Measurements from ENCODE around the gene NUDT2. TPM values are rescaled to one million over a fixed set of nuclear protein-coding genes. Genes with fewer than 3 reads are reported as not detected.

NUDT2 gene
- total RNA-seq, 2 experiments from 2014 or later = 28.9 to 29.7 TPM

DNA sequence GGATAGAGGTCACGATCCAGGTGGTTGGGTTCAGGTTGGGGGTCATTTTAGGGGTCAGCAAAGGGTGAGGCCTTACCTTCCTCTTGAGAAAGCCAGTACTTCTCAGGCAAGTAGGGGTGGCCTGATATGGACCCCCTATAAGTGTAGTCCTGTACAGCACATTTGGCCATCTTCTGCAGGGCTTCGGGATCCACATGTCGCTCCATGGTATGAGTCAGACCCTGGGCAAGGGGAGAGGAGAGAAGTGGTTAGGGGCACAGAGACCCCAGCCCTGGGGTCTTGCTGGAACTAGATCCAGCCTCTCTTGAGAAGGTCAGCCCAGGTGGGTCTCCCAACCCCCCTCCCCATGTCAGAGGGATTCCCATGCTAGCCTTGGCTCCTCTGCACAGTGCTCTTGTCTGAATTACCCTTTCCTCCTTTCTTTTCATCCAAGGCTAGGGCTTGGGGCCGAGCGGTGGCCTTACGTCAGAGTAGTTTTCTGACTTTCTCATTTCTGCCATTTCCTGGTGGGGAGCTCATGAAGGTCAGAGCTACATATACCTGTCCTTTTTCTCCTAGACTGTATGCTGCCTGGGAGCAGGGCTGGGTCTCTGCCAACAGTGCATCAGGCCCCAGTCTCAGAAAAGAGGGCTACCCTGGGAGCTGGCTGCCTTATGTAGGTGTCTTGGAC is 56.3 kb downstream of the NUDT2 start:
- Mint-ChIP-seq H3K27me3 (peaks cover 7% of the 10 kb centered on the region), H3K36me3 (no peaks in the 10 kb centered on the region), H3K27ac (no peak overlapping the region), H3K4me3 (no peak overlapping the region), H3K4me1 (peaks cover 7% of the 10 kb centered on the region), H3K9me3 (ENCODE audit: low read depth) (no peaks in the 10 kb centered on the region)
- ATAC-seq (no peak), DNase-seq (no peak)
- CTCF ChIA-PET = interaction anchor here (0.7 to 1.6 kb wide), 3 partner anchors 18 to 35 kb away, joined by 3 to 9 read pairs (median 3); no protein-coding TSS in a partner anchor

DNA sequence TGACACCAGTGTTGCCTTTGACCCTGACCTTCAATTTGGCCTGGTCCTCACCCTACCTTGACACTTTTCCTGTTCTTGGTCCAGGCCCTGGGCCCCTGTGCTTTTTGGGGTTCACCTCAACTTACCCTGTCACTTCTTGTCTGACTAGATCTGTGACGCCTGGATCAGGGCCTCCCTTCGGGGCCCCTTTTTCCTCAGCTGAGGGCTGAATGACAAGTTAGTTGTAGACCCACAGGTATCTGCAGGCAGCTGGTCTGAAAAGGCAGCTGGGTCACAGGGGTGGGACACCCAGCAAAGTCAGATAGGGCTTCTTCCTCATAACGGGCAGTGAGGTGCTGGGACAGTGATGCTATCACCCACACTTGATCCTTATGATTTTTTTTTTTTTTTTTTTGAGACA is 57.3 kb downstream of the NUDT2 start:
- H3K4me3 Mint-ChIP-seq = no peak overlapping the region
- H3K36me3 Mint-ChIP-seq = no peaks in the 10 kb centered on the region
- peaks cover 12% of the 10 kb centered on the region for H3K27me3 Mint-ChIP-seq
- no peak for DNase-seq
- CTCF ChIA-PET = interaction anchor here (0.7 kb wide), 1 partner anchor 23 kb away, joined by 3 read pairs; no protein-coding TSS in a partner anchor
- no peak overlapping the region for H3K27ac Mint-ChIP-seq
- H3K4me1 Mint-ChIP-seq = no peaks in the 10 kb centered on the region
- no peak for ATAC-seq
- no peaks in the 10 kb centered on the region for H3K9me3 Mint-ChIP-seq (ENCODE audit: low read depth)

DNA sequence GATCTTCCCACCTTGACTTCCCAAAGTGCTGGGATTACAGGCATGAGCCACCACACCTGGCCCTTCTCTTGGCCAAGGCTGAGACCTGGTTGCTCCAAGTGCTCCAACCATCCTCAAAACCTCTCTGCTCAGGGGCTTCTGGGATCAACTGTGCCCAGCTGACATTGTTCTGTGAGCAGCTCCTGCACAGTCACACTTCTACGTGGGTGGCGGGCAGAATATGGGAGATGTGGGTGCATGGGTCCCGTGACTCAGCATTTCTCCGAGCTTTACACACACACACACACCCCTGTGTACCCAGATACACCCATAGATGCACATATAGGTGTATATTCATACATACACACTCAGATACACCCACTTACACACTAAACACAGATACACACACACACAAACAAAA is 57.9 kb downstream of the NUDT2 start:
- ATAC-seq = no peak
- Mint-ChIP-seq H3K27me3 (peaks cover 14% of the 10 kb centered on the region), H3K36me3 (no peaks in the 10 kb centered on the region), H3K4me3 (no peak overlapping the region), H3K4me1 (no peaks in the 10 kb centered on the region), H3K27ac (no peak overlapping the region), H3K9me3 (ENCODE audit: low read depth) (no peaks in the 10 kb centered on the region)
- CTCF ChIA-PET = interaction anchor here (2.4 kb wide), 1 partner anchor 17 kb away, joined by 11 read pairs; no protein-coding TSS in a partner anchor
- peak; percentile 18 for DNase-seq

DNA sequence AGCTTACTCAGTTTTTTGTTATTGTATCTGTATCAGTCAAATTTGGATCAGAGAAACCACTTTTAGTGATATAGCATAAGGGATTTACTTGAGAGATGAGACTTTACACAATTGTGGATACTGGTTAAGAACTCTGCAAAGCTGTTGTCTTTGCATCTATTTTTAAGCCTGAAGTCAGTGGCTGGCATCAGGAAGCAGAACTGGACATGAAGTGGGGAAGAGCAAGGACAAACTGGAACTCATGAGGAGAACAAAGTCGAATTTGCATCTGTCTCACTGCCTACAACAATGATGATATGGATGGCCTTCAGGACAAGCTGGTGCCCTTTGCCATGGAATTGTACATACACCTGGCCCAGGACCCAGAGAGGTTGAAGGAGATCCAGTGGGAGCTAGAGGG is 63.1 kb downstream of the NUDT2 start:
- ATAC-seq (no peak), DNase-seq (peak; percentile 34)
- Mint-ChIP-seq H3K9me3 (ENCODE audit: low read depth) (no peaks in the 10 kb centered on the region), H3K36me3 (no peaks in the 10 kb centered on the region), H3K4me3 (no peak overlapping the region), H3K27me3 (peaks cover 25% of the 10 kb centered on the region), H3K27ac (no peak overlapping the region), H3K4me1 (no peaks in the 10 kb centered on the region)
- CTCF ChIA-PET = interaction anchor here (0.7 to 3.2 kb wide), 4 partner anchors 10 to 202 kb away, joined by 3 to 15 read pairs (median 4); no protein-coding TSS in a partner anchor

Other genes with a start within 250 kb of the NUDT2 start
- 10 to 100 TPM; 48.4 to 58.9 TPM for gene DCAF12, start 202.9 kb upstream of the NUDT2 start, total RNA-seq
- gene UBAP1, start 150.5 kb upstream of the NUDT2 start, total RNA-seq = 10 to 100 TPM; 36.3 to 41.0 TPM
- 10 to 100 TPM in 1 of 2 experiments, 1 to 10 TPM in 1; 9.3 to 13.6 TPM for gene KIF24, start 301 bp upstream of the NUDT2 start, total RNA-seq
- 1 to 10 TPM; 3.7 to 4.2 TPM for gene MYORG, start 47.3 kb downstream of the NUDT2 start, total RNA-seq
- 10 to 100 TPM in 1 of 2 experiments, 1 to 10 TPM in 1; 7.9 to 13.8 TPM for gene FAM219A, start 129.0 kb downstream of the NUDT2 start, total RNA-seq
- not detected for gene DNAI1, start 129.2 kb downstream of the NUDT2 start, total RNA-seq
- not detected for gene ENHO, start 193.4 kb downstream of the NUDT2 start, total RNA-seq

All from activated CD8-positive, alpha-beta memory T cell treated with anti-CD3 and anti-CD28 coated beads, Interleukin-2, amount 10 ng/mL, durations not matched to agents 7 days and 5 days (primary cell).